HepG2 (cell line): ENCODE data around the gene TNIP1. TPM values are rescaled to one million over a fixed set of nuclear protein-coding genes. Genes with fewer than 3 reads are reported as not detected.

ENCODE experiments used
- ATAC-seq: fragments of 200-7000 bp; cut with Tn5 transposase; 3 replicates; pipeline ENCODE4 v1.9.1; 2020; ENCODE audit warnings: mild to moderate bottlenecking, moderate library complexity
- BruUV-seq: library from RNA; stranded (reverse); fragments of 400-500 nt; replicated peaks from 2 replicates; lab custom pipeline; 2021; lab: Mats Ljungman, UMichigan
- CTCF ChIA-PET: fragments of 300-600 bp; formaldehyde crosslinking; extraction: SDS; loops from one replicate; lab custom pipeline; 2021; ENCODE audit warnings: low total read pairs, inconsistent platforms, low intra/inter-chr PET ratio; lab: Yijun Ruan, JAX
- POLR2A ChIA-PET: fragments of 350-600 bp; sonication (Branson Sonifier 250); formaldehyde crosslinking; loops from one replicate; lab custom pipeline; 2020; ENCODE audit warnings: antibody characterized with exemption, inconsistent platforms; lab: Yijun Ruan, JAX
- DNase-seq: peaks from one replicate; pipeline ENCODE4 v3.0.0-alpha.2; 2015; ENCODE audit warnings: low spot score
- FAIRE-seq: peaks from 3 replicates; lab custom pipeline; 2011; peaks lifted over from hg19 to GRCh38; lab: Jason Lieb, UNC
- H2AFZ ChIP-seq: one replicate; pipeline ENCODE4 v1.6.1; 2011; ENCODE audit warnings: low read length, inconsistent platforms
- H3K27ac ChIP-seq: fragments of 300-600 bp; 3 replicates; pipeline ENCODE4 v1.8.0; 2011; ENCODE audit warnings: mixed run types, mild to moderate bottlenecking, mixed read lengths, low read length, inconsistent platforms; ENCODE audit not compliant: insufficient read depth; ENCODE audit errors: extremely low read length
- H3K27me3 ChIP-seq, 2 experiments: fragments of 200-600 bp in 1 of 2; 2 replicates in 1 of 2; 3 replicates in 1 of 2; pipeline versions ENCODE4 v1.6.0 to v1.8.0; 2011; ENCODE audit warnings: low read length in 2 of 2, mild to moderate bottlenecking in 2 of 2, moderate library complexity in 2 of 2, inconsistent platforms in 1 of 2; ENCODE audit not compliant: insufficient read depth in 2 of 2, control insufficient read depth in 1 of 2
- H3K36me3 ChIP-seq, 2 experiments: fragments of 200-600 bp in 1 of 2; replicated peaks in 1 of 2; 2 replicates in 1 of 2; 3 replicates in 1 of 2; pipeline versions ENCODE4 v1.5.1 to v1.8.0; 2011; ENCODE audit warnings: low read length in 2 of 2, inconsistent platforms in 1 of 2; ENCODE audit not compliant: insufficient read depth in 2 of 2, control insufficient read depth in 1 of 2
- H3K4me1 ChIP-seq: 2 replicates; pipeline ENCODE4 v1.5.1; 2012; ENCODE audit warnings: low read length, inconsistent platforms; ENCODE audit not compliant: insufficient read depth
- H3K4me2 ChIP-seq: 2 replicates; pipeline ENCODE4 v1.6.0; 2011; ENCODE audit warnings: low read depth, low read length, inconsistent platforms
- H3K4me3 ChIP-seq, 3 experiments: fragments of 200-600 bp in 1 of 3; sonication (generic), shearing (Covaris generic) in 1 of 3; replicated peaks in 1 of 3; 2 replicates each; pipeline ENCODE4 v1.5.1; 2011 to 2016; ENCODE audit warnings: low read length in 3 of 3, inconsistent platforms in 2 of 3, low read depth in 2 of 3, mild to moderate bottlenecking in 2 of 3, control low read depth in 1 of 3, mixed read lengths in 1 of 3; ENCODE audit not compliant: insufficient read depth in 1 of 3
- H3K79me2 ChIP-seq: one replicate; pipeline ENCODE4 v1.6.1; 2011; ENCODE audit warnings: low read length, inconsistent platforms; ENCODE audit not compliant: insufficient read depth
- H3K9ac ChIP-seq: 2 replicates; pipeline ENCODE4 v1.6.0; 2011; ENCODE audit warnings: mild to moderate bottlenecking, low read depth, low read length, inconsistent platforms; ENCODE audit not compliant: insufficient read depth
- H3K9me3 ChIP-seq: 2 replicates; pipeline ENCODE4 v1.5.1; 2012; ENCODE audit warnings: mild to moderate bottlenecking, low read length
- H4K20me1 ChIP-seq: 2 replicates; pipeline ENCODE4 v1.6.0; 2011; ENCODE audit warnings: inconsistent platforms, mild to moderate bottlenecking, low read length, moderate library complexity; ENCODE audit not compliant: insufficient read depth
- ARNTL ChIP-seq: sonication (generic); formaldehyde crosslinking; IDR thresholded peaks from 2 replicates; pipeline ENCODE4 v1.4.0; 2020; ENCODE audit warnings: mild to moderate bottlenecking, missing genetic modification reagents
- DNMT3B ChIP-seq: conservative IDR thresholded peaks from 2 replicates; pipeline ENCODE4 v1.6.1; 2016; ENCODE audit warnings: missing biosample characterization, control low read depth
- ETV5 ChIP-seq: IDR thresholded peaks from 2 replicates; pipeline ENCODE4 v1.6.1; 2018; ENCODE audit warnings: missing biosample characterization, missing genetic modification reagents, inconsistent platforms, borderline replicate concordance
- IRF1 ChIP-seq: sonication (generic); formaldehyde crosslinking; IDR thresholded peaks from 2 replicates; pipeline ENCODE4 v1.4.0; 2020; ENCODE audit warnings: low read depth, mild to moderate bottlenecking, missing genetic modification reagents
- MAZ ChIP-seq, 2 experiments: sonication (generic) in 1 of 2; formaldehyde crosslinking in 1 of 2; IDR thresholded peaks; 2 replicates each; pipeline versions ENCODE4 v1.5.0 to v1.6.1; 2012 to 2020; ENCODE audit warnings: low read depth in 2 of 2, mild to moderate bottlenecking in 2 of 2, borderline replicate concordance in 1 of 2, improper control_type of control experiment in 1 of 2, low read length in 1 of 2, missing genetic modification reagents in 1 of 2, moderate library complexity in 1 of 2
- PPARG ChIP-seq: conservative IDR thresholded peaks from 2 replicates; pipeline ENCODE4 v1.6.1; 2016; ENCODE audit warnings: missing biosample characterization, missing genetic modification reagents
- RFX3 ChIP-seq: IDR thresholded peaks from 2 replicates; pipeline ENCODE4 v1.6.1; 2016; ENCODE audit warnings: missing biosample characterization, missing genetic modification reagents
- TERF1 ChIP-seq: sonication (generic); formaldehyde crosslinking; IDR thresholded peaks from 2 replicates; pipeline ENCODE4 v1.8.0; 2022; ENCODE audit warnings: mild to moderate bottlenecking, missing genetic modification reagents, moderate library complexity
- THAP8 ChIP-seq: sonication (generic); formaldehyde crosslinking; IDR thresholded peaks from 2 replicates; pipeline ENCODE4 v1.5.1; 2020; ENCODE audit warnings: missing genetic modification reagents, mild to moderate bottlenecking, borderline replicate concordance
- ZNF251 ChIP-seq: sonication (generic); formaldehyde crosslinking; IDR thresholded peaks from 2 replicates; pipeline ENCODE4 v1.9.0; 2021; ENCODE audit warnings: mild to moderate bottlenecking, missing genetic modification reagents
- ZNF280D ChIP-seq: sonication (generic); formaldehyde crosslinking; IDR thresholded peaks from 2 replicates; pipeline ENCODE4 v1.5.1; 2020; ENCODE audit warnings: mild to moderate bottlenecking, missing genetic modification reagents
- ZNF441 ChIP-seq: sonication (generic); formaldehyde crosslinking; IDR thresholded peaks from 2 replicates; pipeline ENCODE4 v1.7.0; 2021; ENCODE audit warnings: missing genetic modification reagents, borderline replicate concordance
- ZNF501 ChIP-seq: sonication (generic); formaldehyde crosslinking; IDR thresholded peaks from 2 replicates; pipeline ENCODE4 v1.5.1; 2020; ENCODE audit warnings: mild to moderate bottlenecking, moderate library complexity, missing genetic modification reagents
- ZNF816 ChIP-seq: sonication (generic); formaldehyde crosslinking; IDR thresholded peaks from 2 replicates; pipeline ENCODE4 v1.8.0; 2022; ENCODE audit warnings: missing genetic modification reagents, mild to moderate bottlenecking, borderline replicate concordance
- ZNF839 ChIP-seq: sonication (generic); formaldehyde crosslinking; IDR thresholded peaks from 2 replicates; pipeline ENCODE4 v1.4.0; 2020; ENCODE audit warnings: missing genetic modification reagents, mild to moderate bottlenecking, borderline replicate concordance
- ZSCAN25 ChIP-seq: sonication (generic); formaldehyde crosslinking; IDR thresholded peaks from 2 replicates; pipeline ENCODE4 v1.8.0; 2022; ENCODE audit warnings: mild to moderate bottlenecking, missing genetic modification reagents
- WGBS: methylation state at CpG from one replicate; pipeline ENCODE4 v1.1.6; 2017; ENCODE audit warnings: low lambda C conversion rate; 5-methylcytosine and 5-hydroxymethylcytosine counted together
- in situ Hi-C: cut with HindIII; loops from 2 replicates; pipeline ENCODE4 v1.10.0; 2017; ENCODE audit warnings: low pct_unique_long_range_greater_than_20kb; ENCODE audit not compliant: extremely low pct_ligation_motif_present
- intact Hi-C: fragments of 100-400 bp; cut with micrococcal nuclease; formaldehyde crosslinking; loops from one replicate; pipeline ENCODE4 v1.10.0; 2022; ENCODE audit not compliant: unreplicated experiment
- polyA plus RNA-seq, 8 experiments: library from polyadenylated mRNA; depleted of rRNA in 3 of 8; stranded (reverse) in 7 of 8; unstranded in 1 of 8; fragments of >200 nt; fragmentation: Illumina TruSeq in 4 of 8; extraction: Trizol in 4 of 8; gene quantifications; 2 replicates each; pipeline versions ENCODE4 v1.2.1 to v1.2.3, GENCODE V29; 2011 to 2016; ENCODE audit warnings: low read depth in 4 of 8, missing spikeins in 1 of 8, mixed read lengths in 1 of 8; ENCODE audit not compliant: insufficient read depth in 1 of 8
- total RNA-seq, 5 experiments: library from RNA; depleted of rRNA; stranded (reverse); fragments of >200 nt; fragmentation: Illumina TruSeq; extraction: Trizol; gene quantifications; 2 replicates each; pipeline ENCODE4 v1.2.3, GENCODE V29; 2016; ENCODE audit warnings: low read depth in 1 of 5

Gene TNIP1
- total and polyA plus RNA-seq, 2 of the 13 experiments (the other 11 are each of a cell fraction or from before 2014, with no cell fraction given) = 26.2 to 45.9 TPM

- no peak overlapping the region for H3K4me2 ChIP-seq
- no peaks in the 10 kb centered on the region for H3K9me3 ChIP-seq
- 91% methylated on average over 10 of the region's 10 CpGs for WGBS
- no peak overlapping the region for H3K9ac ChIP-seq
- no peaks in the 10 kb centered on the region for H3K27me3 ChIP-seq
- no peaks in the 10 kb centered on the region for H3K4me1 ChIP-seq
- POLR2A ChIA-PET = interaction anchor here (1.2 kb wide), 1 partner anchor 63 kb away, joined by 5 read pairs; no protein-coding TSS in a partner anchor
- intact Hi-C loops = loop anchor here (1.0 to 5.0 kb wide), 3 partner anchors 35 to 113 kb away; no protein-coding TSS in a partner anchor
- ATAC-seq (peak; percentile 44), DNase-seq (no peak), FAIRE-seq (no peak)
- H3K36me3 ChIP-seq = peaks cover 48 to 76% of the 10 kb centered on the region in 2 experiments
- CTCF ChIA-PET = interaction anchor here (0.7 to 3.1 kb wide), 3 partner anchors 50 to 74 kb away, joined by 3 to 62 read pairs (median 6); no protein-coding TSS in a partner anchor
- H3K79me2 ChIP-seq = no peaks in the 10 kb centered on the region
- peaks cover 7% of the 10 kb centered on the region; the same call in 1 of the 2 replicates for H4K20me1 ChIP-seq
- BruUV-seq = no TSS peak
- in situ Hi-C loops = loop anchor here (5.0 kb wide), 1 partner anchor 65 kb away; no protein-coding TSS in a partner anchor
- no peak overlapping the region for H3K4me3 ChIP-seq
- H2AFZ ChIP-seq = no peak overlapping the region
- no peak overlapping the region for H3K27ac ChIP-seq
- TF ChIP-seq ZNF816 (CRISPR knock-in tag) (no peak), ZNF839 (CRISPR knock-in tag) (no peak), ETV5 (CRISPR knock-in tag) (0 out of 2 replicates have a peak, but pooled peaks have one; percentile 6), ZSCAN25 (no peak), ARNTL (CRISPR knock-in tag) (no peak), IRF1 (CRISPR knock-in tag) (no peak), ZNF441 (CRISPR knock-in tag) (no peak), RFX3 (CRISPR knock-in tag) (no peak), DNMT3B (CRISPR knock-in tag) (no peak), THAP8 (no peak), MAZ (IDR thresholded peaks at IDR 0.05; ENCODE audit: borderline replicate concordance, low read depth, low read length) (no peak), MAZ (CRISPR knock-in tag; IDR thresholded peaks at IDR 0.05; ENCODE audit: low read depth) (no peak), ZNF280D (CRISPR knock-in tag) (no peak), ZNF251 (no peak), PPARG (CRISPR knock-in tag) (no peak), TERF1 (no peak), ZNF501 (CRISPR knock-in tag) (no peak)
Measured at GRCh38 chr5:151051931-151052608, 28.8 kb downstream of the TNIP1 start.
